B cell (primary cell): Measurements from ENCODE around the gene UBD.

Experiments
- EZH2 ChIP-seq: IDR thresholded peaks from 2 replicates; pipeline ENCODE4 v1.6.1; 2012; ENCODE audit warnings: borderline replicate concordance, low read depth, mild to moderate bottlenecking, moderate library complexity, low read length; ENCODE audit not compliant: insufficient read depth, poor library complexity, severe bottlenecking
- TF ChIP-seq, protein P1 (sequence below): fragments of 200-600 bp; IDR thresholded peaks from one replicate; pipeline ENCODE4 v1.8.0; 2022; ENCODE audit warnings: antibody characterized with exemption, mild to moderate bottlenecking

DNA sequence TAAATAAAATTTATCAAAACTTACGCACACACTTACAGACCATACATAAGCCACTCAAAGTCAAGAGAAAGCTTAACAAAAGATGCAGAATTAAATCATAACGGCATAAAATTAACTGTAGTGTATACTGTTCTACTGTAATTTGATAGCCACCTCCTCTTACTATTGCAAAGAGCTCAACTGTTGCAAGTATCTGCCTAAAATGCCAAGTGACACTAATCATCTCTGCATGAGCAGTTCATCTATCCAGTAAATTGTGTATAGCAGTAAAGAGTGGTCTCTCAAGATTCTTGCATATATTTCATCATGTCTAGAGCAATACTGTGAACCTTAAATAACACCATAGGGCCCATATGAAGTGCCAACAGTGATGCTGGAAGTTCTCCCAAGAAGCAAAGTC is 37.7 kb upstream of the UBD start:
- TF ChIP-seq, protein P1, sequence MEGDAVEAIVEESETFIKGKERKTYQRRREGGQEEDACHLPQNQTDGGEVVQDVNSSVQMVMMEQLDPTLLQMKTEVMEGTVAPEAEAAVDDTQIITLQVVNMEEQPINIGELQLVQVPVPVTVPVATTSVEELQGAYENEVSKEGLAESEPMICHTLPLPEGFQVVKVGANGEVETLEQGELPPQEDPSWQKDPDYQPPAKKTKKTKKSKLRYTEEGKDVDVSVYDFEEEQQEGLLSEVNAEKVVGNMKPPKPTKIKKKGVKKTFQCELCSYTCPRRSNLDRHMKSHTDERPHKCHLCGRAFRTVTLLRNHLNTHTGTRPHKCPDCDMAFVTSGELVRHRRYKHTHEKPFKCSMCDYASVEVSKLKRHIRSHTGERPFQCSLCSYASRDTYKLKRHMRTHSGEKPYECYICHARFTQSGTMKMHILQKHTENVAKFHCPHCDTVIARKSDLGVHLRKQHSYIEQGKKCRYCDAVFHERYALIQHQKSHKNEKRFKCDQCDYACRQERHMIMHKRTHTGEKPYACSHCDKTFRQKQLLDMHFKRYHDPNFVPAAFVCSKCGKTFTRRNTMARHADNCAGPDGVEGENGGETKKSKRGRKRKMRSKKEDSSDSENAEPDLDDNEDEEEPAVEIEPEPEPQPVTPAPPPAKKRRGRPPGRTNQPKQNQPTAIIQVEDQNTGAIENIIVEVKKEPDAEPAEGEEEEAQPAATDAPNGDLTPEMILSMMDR = no peak
- no peak for TF ChIP-seq EZH2
